WTC11 (cell line): ENCODE measurements around the gene WNK1. TPM values are rescaled to one million over a fixed set of nuclear protein-coding genes. Genes with fewer than 3 reads are reported as not detected.

Experiments
- ATAC-seq: fragments of 200-7000 bp; cut with Tn5 transposase; 2 replicates; pipeline ENCODE4 v1.10.0; 2021; ENCODE audit warnings: mild to moderate bottlenecking, moderate library complexity
- CTCF ChIA-PET: fragments of 300-600 bp; sonication (Branson Sonifier 250); formaldehyde crosslinking; loops from one replicate; lab custom pipeline; 2021; ENCODE audit warnings: antibody characterized with exemption; lab: Charles Lee
- POLR2A ChIA-PET: fragments of 350-600 bp; sonication (Branson Sonifier 250); formaldehyde crosslinking; loops from one replicate; lab custom pipeline; 2021; ENCODE audit warnings: antibody characterized with exemption; lab: Charles Lee
- DNase-seq: peaks from one replicate; pipeline ENCODE4 v3.0.0; 2021; ENCODE audit warnings: low spot score
- H3K27ac Mint-ChIP-seq: 2 replicates; pipeline ENCODE4 v1.8.0; 2021; ENCODE audit warnings: mixed read lengths
- H3K27me3 Mint-ChIP-seq: 2 replicates; pipeline ENCODE4 v1.8.0; 2021; ENCODE audit warnings: low read depth, mild to moderate bottlenecking, moderate library complexity, mixed read lengths
- H3K36me3 Mint-ChIP-seq: 2 replicates; pipeline ENCODE4 v1.8.0; 2021; ENCODE audit warnings: mixed read lengths
- H3K4me1 Mint-ChIP-seq: 2 replicates; pipeline ENCODE4 v1.8.0; 2022; ENCODE audit warnings: mixed read lengths
- H3K4me3 Mint-ChIP-seq: 2 replicates; pipeline ENCODE4 v1.8.0; 2021; ENCODE audit warnings: mild to moderate bottlenecking, moderate library complexity, mixed read lengths
- H3K9me3 Mint-ChIP-seq: 2 replicates; pipeline ENCODE4 v1.8.0; 2021; ENCODE audit warnings: mixed read lengths
- CREM ChIP-seq: sonication (generic); formaldehyde crosslinking; IDR thresholded peaks from 2 replicates; pipeline ENCODE4 v1.8.1; 2022; ENCODE audit warnings: mild to moderate bottlenecking, missing genetic modification reagents, moderate library complexity
- ESRRA ChIP-seq: sonication (generic); formaldehyde crosslinking; IDR thresholded peaks from 2 replicates; pipeline ENCODE4 v1.8.1; 2022; ENCODE audit warnings: mild to moderate bottlenecking, missing genetic modification reagents, borderline replicate concordance
- FOXK1 ChIP-seq: sonication (generic); formaldehyde crosslinking; IDR thresholded peaks from 2 replicates; pipeline ENCODE4 v1.8.0; 2022; ENCODE audit warnings: mild to moderate bottlenecking, moderate library complexity, missing genetic modification reagents
- GTF2I ChIP-seq: fragments of 250-450 bp; sonication (Bioruptor Pico); conservative IDR thresholded peaks from 2 replicates; pipeline ENCODE4 v1.4.0; 2021; ENCODE audit warnings: mild to moderate bottlenecking
- JUN ChIP-seq: sonication (generic); formaldehyde crosslinking; IDR thresholded peaks from 2 replicates; pipeline ENCODE4 v1.8.0; 2023; ENCODE audit warnings: mild to moderate bottlenecking, missing genetic modification reagents
- PRRX2 ChIP-seq: fragments of 250-450 bp; sonication (Bioruptor Pico); IDR thresholded peaks from 2 replicates; pipeline ENCODE4 v1.8.0; 2021; ENCODE audit warnings: mild to moderate bottlenecking
- TCF7 ChIP-seq: sonication (generic); formaldehyde crosslinking; IDR thresholded peaks from 2 replicates; pipeline ENCODE4 v1.8.0; 2022; ENCODE audit warnings: mild to moderate bottlenecking, low read depth, missing genetic modification reagents, moderate library complexity
- TEAD4 ChIP-seq: sonication (generic); formaldehyde crosslinking; IDR thresholded peaks from 2 replicates; pipeline ENCODE4 v1.8.0; 2022; ENCODE audit warnings: mild to moderate bottlenecking, missing genetic modification reagents
- ZNF138 ChIP-seq: sonication (generic); formaldehyde crosslinking; conservative IDR thresholded peaks from 2 replicates; pipeline ENCODE4 v1.8.1; 2022; ENCODE audit warnings: mild to moderate bottlenecking, moderate library complexity, missing genetic modification reagents
- ZNF317 ChIP-seq: sonication (generic); formaldehyde crosslinking; IDR thresholded peaks from 2 replicates; pipeline ENCODE4 v1.8.1; 2023; ENCODE audit warnings: low read depth, mild to moderate bottlenecking, moderate library complexity, missing genetic modification reagents, borderline replicate concordance
- ZNF416 ChIP-seq: fragments of 250-450 bp; sonication (Bioruptor Pico); IDR thresholded peaks from 2 replicates; pipeline ENCODE4 v1.9.0; 2021; ENCODE audit warnings: mild to moderate bottlenecking, inconsistent platforms
- ZNF671 ChIP-seq: fragments of 250-450 bp; sonication (Bioruptor Pico); IDR thresholded peaks from 2 replicates; pipeline ENCODE4 v1.8.0; 2021; ENCODE audit warnings: mild to moderate bottlenecking
- total RNA-seq: library from RNA; stranded (reverse); gene quantifications from 3 replicates; pipeline ENCODE4 v1.2.3, GENCODE V29; 2021
- TF ChIP-seq, protein P1 (sequence below): fragments of 200-600 bp; IDR thresholded peaks from 2 replicates; pipeline ENCODE4 v1.8.0; 2022; ENCODE audit warnings: antibody characterized with exemption
- TF ChIP-seq, protein P2 (sequence below): sonication (generic); formaldehyde crosslinking; conservative IDR thresholded peaks from 2 replicates; pipeline ENCODE4 v1.8.1; 2022; ENCODE audit warnings: mild to moderate bottlenecking, missing genetic modification reagents
- TF ChIP-seq, protein P3 (sequence below): sonication (generic); formaldehyde crosslinking; IDR thresholded peaks from 2 replicates; pipeline ENCODE4 v1.8.1; 2023; ENCODE audit warnings: mild to moderate bottlenecking, missing genetic modification reagents
- TF ChIP-seq, protein P4 (sequence below): sonication (generic); formaldehyde crosslinking; IDR thresholded peaks from 2 replicates; pipeline ENCODE4 v1.8.0; 2023; ENCODE audit warnings: missing genetic modification reagents, mild to moderate bottlenecking, borderline replicate concordance
- TF ChIP-seq, protein P5 (sequence below): sonication (generic); formaldehyde crosslinking; IDR thresholded peaks from 2 replicates; pipeline ENCODE4 v1.8.0; 2023; ENCODE audit warnings: mild to moderate bottlenecking, missing genetic modification reagents
- TF ChIP-seq, protein P6 (sequence below): fragments of 250-450 bp; sonication (Bioruptor Pico); IDR thresholded peaks from 2 replicates; pipeline ENCODE4 v1.9.0; 2021; ENCODE audit warnings: mild to moderate bottlenecking
- TF ChIP-seq, protein P7 (sequence below): sonication (generic); formaldehyde crosslinking; IDR thresholded peaks from 2 replicates; pipeline ENCODE4 v1.8.0; 2022; ENCODE audit warnings: mild to moderate bottlenecking, missing genetic modification reagents

The WNK1 gene
- total RNA-seq, 1 experiment from 2014 or later, result 118 TPM

DNA sequence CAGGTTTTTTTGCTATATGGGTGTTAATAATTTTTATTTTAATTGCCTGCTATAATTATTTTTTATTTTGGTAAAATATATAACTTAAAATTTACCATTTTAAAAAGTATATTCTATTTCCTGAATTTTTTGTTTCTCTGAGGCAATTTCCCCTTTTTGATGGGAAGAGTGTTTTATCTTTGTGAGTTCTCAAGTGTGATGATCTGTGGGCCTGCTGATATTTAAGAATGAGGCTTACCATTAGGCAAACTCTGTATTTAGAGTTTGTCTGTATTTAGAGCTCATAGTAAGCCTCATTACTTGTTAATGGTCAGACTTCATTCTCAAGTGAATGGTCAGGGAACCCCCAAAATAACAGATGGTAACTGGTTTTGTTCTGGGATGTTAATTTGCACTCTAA lies 48.0 kb downstream of the WNK1 start:
- Mint-ChIP-seq H3K4me3 (no peak overlapping the region), H3K9me3 (no peaks in the 10 kb centered on the region), H3K27me3 (no peaks in the 10 kb centered on the region), H3K36me3 (no peaks in the 10 kb centered on the region)
- ChIA-PET POLR2A (no interaction called here), CTCF (interaction anchor here (1.9 kb wide), 1 partner anchor 48 kb away, joined by 5 read pairs; the partner anchor contains the start of gene WNK1)
- ATAC-seq (no peak), DNase-seq (no peak)
- TF ChIP-seq ZNF138 (CRISPR knock-in tag) (no peak), FOXK1 (CRISPR knock-in tag) (no peak), JUN (CRISPR knock-in tag) (no peak), TEAD4 (CRISPR knock-in tag) (no peak), TCF7 (CRISPR knock-in tag) (no peak), ZNF671 (no peak), CREM (CRISPR knock-in tag) (no peak), ZNF317 (CRISPR knock-in tag) (no peak), PRRX2 (no peak), GTF2I (CRISPR knock-in tag) (no peak), ESRRA (CRISPR knock-in tag) (no peak), ZNF416 (no peak)
- TF ChIP-seq, protein P1, sequence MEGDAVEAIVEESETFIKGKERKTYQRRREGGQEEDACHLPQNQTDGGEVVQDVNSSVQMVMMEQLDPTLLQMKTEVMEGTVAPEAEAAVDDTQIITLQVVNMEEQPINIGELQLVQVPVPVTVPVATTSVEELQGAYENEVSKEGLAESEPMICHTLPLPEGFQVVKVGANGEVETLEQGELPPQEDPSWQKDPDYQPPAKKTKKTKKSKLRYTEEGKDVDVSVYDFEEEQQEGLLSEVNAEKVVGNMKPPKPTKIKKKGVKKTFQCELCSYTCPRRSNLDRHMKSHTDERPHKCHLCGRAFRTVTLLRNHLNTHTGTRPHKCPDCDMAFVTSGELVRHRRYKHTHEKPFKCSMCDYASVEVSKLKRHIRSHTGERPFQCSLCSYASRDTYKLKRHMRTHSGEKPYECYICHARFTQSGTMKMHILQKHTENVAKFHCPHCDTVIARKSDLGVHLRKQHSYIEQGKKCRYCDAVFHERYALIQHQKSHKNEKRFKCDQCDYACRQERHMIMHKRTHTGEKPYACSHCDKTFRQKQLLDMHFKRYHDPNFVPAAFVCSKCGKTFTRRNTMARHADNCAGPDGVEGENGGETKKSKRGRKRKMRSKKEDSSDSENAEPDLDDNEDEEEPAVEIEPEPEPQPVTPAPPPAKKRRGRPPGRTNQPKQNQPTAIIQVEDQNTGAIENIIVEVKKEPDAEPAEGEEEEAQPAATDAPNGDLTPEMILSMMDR, result no peak
- TF ChIP-seq, protein P2, sequence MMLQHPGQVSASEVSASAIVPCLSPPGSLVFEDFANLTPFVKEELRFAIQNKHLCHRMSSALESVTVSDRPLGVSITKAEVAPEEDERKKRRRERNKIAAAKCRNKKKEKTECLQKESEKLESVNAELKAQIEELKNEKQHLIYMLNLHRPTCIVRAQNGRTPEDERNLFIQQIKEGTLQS (CRISPR knock-in tag), result no peak
- TF ChIP-seq, protein P3, sequence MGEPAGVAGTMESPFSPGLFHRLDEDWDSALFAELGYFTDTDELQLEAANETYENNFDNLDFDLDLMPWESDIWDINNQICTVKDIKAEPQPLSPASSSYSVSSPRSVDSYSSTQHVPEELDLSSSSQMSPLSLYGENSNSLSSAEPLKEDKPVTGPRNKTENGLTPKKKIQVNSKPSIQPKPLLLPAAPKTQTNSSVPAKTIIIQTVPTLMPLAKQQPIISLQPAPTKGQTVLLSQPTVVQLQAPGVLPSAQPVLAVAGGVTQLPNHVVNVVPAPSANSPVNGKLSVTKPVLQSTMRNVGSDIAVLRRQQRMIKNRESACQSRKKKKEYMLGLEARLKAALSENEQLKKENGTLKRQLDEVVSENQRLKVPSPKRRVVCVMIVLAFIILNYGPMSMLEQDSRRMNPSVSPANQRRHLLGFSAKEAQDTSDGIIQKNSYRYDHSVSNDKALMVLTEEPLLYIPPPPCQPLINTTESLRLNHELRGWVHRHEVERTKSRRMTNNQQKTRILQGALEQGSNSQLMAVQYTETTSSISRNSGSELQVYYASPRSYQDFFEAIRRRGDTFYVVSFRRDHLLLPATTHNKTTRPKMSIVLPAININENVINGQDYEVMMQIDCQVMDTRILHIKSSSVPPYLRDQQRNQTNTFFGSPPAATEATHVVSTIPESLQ, result no peak
- TF ChIP-seq, protein P4, sequence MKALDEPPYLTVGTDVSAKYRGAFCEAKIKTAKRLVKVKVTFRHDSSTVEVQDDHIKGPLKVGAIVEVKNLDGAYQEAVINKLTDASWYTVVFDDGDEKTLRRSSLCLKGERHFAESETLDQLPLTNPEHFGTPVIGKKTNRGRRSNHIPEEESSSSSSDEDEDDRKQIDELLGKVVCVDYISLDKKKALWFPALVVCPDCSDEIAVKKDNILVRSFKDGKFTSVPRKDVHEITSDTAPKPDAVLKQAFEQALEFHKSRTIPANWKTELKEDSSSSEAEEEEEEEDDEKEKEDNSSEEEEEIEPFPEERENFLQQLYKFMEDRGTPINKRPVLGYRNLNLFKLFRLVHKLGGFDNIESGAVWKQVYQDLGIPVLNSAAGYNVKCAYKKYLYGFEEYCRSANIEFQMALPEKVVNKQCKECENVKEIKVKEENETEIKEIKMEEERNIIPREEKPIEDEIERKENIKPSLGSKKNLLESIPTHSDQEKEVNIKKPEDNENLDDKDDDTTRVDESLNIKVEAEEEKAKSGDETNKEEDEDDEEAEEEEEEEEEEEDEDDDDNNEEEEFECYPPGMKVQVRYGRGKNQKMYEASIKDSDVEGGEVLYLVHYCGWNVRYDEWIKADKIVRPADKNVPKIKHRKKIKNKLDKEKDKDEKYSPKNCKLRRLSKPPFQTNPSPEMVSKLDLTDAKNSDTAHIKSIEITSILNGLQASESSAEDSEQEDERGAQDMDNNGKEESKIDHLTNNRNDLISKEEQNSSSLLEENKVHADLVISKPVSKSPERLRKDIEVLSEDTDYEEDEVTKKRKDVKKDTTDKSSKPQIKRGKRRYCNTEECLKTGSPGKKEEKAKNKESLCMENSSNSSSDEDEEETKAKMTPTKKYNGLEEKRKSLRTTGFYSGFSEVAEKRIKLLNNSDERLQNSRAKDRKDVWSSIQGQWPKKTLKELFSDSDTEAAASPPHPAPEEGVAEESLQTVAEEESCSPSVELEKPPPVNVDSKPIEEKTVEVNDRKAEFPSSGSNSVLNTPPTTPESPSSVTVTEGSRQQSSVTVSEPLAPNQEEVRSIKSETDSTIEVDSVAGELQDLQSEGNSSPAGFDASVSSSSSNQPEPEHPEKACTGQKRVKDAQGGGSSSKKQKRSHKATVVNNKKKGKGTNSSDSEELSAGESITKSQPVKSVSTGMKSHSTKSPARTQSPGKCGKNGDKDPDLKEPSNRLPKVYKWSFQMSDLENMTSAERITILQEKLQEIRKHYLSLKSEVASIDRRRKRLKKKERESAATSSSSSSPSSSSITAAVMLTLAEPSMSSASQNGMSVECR (CRISPR knock-in tag), result no peak
- TF ChIP-seq, protein P5, sequence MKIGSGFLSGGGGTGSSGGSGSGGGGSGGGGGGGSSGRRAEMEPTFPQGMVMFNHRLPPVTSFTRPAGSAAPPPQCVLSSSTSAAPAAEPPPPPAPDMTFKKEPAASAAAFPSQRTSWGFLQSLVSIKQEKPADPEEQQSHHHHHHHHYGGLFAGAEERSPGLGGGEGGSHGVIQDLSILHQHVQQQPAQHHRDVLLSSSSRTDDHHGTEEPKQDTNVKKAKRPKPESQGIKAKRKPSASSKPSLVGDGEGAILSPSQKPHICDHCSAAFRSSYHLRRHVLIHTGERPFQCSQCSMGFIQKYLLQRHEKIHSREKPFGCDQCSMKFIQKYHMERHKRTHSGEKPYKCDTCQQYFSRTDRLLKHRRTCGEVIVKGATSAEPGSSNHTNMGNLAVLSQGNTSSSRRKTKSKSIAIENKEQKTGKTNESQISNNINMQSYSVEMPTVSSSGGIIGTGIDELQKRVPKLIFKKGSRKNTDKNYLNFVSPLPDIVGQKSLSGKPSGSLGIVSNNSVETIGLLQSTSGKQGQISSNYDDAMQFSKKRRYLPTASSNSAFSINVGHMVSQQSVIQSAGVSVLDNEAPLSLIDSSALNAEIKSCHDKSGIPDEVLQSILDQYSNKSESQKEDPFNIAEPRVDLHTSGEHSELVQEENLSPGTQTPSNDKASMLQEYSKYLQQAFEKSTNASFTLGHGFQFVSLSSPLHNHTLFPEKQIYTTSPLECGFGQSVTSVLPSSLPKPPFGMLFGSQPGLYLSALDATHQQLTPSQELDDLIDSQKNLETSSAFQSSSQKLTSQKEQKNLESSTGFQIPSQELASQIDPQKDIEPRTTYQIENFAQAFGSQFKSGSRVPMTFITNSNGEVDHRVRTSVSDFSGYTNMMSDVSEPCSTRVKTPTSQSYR (CRISPR knock-in tag), result no peak
- TF ChIP-seq, protein P6, sequence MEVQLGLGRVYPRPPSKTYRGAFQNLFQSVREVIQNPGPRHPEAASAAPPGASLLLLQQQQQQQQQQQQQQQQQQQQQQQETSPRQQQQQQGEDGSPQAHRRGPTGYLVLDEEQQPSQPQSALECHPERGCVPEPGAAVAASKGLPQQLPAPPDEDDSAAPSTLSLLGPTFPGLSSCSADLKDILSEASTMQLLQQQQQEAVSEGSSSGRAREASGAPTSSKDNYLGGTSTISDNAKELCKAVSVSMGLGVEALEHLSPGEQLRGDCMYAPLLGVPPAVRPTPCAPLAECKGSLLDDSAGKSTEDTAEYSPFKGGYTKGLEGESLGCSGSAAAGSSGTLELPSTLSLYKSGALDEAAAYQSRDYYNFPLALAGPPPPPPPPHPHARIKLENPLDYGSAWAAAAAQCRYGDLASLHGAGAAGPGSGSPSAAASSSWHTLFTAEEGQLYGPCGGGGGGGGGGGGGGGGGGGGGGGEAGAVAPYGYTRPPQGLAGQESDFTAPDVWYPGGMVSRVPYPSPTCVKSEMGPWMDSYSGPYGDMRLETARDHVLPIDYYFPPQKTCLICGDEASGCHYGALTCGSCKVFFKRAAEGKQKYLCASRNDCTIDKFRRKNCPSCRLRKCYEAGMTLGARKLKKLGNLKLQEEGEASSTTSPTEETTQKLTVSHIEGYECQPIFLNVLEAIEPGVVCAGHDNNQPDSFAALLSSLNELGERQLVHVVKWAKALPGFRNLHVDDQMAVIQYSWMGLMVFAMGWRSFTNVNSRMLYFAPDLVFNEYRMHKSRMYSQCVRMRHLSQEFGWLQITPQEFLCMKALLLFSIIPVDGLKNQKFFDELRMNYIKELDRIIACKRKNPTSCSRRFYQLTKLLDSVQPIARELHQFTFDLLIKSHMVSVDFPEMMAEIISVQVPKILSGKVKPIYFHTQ (CRISPR knock-in tag), result no peak
- TF ChIP-seq, protein P7, sequence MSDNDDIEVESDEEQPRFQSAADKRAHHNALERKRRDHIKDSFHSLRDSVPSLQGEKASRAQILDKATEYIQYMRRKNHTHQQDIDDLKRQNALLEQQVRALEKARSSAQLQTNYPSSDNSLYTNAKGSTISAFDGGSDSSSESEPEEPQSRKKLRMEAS, result no peak
- TF ChIP-seq, all 79 proteins: peak for 0
- H3K27ac Mint-ChIP-seq, result no peak overlapping the region
- H3K4me1 Mint-ChIP-seq, result peaks cover 37% of the 10 kb centered on the region
